HG03460 (cell line): ENCODE results near the gene LCLAT1.
"Not testable (repeated sequence)": the region's sequence is repeated elsewhere in the genome, so short reads cannot be mapped to it uniquely, and the experiment has no call there.

Source experiments
- ATAC-seq: cut with Tn5 transposase; IDR thresholded peaks from one replicate; pipeline ENCODE4 v1.9.1; 2021; ENCODE audit not compliant: unreplicated experiment

Gene LCLAT1

DNA sequence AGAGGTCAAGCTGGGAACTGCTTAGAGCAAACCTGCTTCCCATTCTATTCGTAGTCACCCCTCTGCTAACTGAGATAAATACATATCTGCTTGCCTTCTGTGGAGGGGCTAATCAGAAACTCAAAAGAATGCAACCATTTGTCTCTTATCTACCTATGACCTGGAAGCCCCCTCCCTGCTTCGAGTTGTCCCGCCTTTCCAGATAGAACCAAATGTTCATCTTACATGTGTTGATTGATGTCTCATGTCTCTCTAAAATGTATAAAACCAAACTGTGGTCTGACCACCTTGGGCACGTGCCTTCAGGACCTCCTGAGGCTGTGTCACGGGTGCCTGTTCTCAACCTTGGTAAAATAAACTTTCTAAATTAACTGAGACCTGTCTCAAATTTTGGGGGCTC is 66.6 kb downstream of the LCLAT1 start:
- not testable (repeated sequence) for ATAC-seq

- ATAC-seq = no peak
Measured at GRCh38 chr2:30514134-30514847, 67.2 kb downstream of the LCLAT1 start.

GRCh38 chr2:30514848-30515435 is 67.9 kb downstream of the LCLAT1 start:
- ATAC-seq = no peak

- no peak for ATAC-seq
Measured at GRCh38 chr2:30516166-30516565, 69.1 kb downstream of the LCLAT1 start.

DNA sequence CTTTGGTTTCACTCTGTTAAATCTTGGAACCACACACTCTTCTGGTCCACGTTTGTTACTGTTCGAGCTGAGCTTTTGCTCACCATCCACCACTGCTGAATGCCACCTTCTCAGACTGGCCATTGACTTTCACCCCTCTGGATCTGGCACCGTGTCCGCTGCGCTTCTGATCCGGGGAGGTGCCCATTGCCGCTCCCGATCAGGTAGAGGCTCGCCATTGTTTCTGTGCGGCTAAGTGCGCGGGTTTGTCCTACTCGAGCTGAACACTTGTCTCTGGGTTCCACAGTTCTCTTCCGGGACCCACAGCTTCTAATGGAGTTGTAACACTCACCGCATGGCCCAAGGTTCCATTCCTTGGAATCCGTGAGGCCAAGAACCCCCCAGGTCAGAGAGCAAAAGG is 72.8 kb downstream of the LCLAT1 start:
- ATAC-seq = no peak

- no peak for ATAC-seq
Measured at GRCh38 chr2:30522421-30522820, 75.4 kb downstream of the LCLAT1 start.

- ATAC-seq = no peak
Measured at GRCh38 chr2:30527411-30527810, 80.4 kb downstream of the LCLAT1 start.

DNA sequence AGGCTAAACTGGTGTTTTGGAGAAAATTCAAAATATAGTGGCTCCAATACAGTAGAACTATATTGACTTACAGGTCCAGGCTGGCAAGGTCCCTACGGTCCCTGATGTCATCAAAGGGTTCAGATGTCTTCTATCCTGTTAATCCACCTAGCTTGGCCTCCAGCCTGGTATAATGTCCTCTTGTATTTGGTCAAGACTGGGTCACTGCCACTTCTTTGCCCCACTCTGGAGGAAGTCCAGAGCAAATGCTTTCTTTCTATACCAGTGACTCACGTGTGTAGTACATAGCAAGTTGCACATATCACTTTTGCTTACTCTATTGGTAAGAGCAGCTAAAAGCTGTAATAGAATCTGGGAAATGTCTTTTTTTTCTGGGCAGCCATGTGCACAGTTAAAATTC is 80.8 kb downstream of the LCLAT1 start:
- ATAC-seq = no peak

DNA sequence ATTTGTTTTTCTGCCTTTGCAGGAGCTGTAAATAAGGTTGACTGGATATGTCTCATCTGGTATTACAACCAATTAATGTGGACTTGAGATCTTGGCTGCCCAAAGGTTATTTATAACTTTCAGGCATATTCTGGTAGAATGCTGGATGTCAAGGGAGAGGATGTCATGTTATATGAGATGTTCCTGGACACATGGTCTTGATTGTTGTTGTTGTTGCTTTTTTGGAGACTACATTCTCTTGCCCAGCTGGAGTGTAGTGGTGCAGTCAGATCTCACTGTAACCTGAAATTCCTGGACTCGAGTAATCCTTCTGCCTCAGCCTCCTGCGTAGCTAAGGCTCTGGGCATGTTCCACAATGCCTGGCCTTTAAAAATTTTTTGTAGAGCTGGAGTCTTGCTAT is 83.3 kb downstream of the LCLAT1 start:
- no peak for ATAC-seq

GRCh38 chr2:30541680-30542079 is 94.6 kb downstream of the LCLAT1 start:
- ATAC-seq = no peak

GRCh38 chr2:30545875-30546274 is 98.8 kb downstream of the LCLAT1 start:
- ATAC-seq = no peak

GRCh38 chr2:30548386-30548785 is 101.3 kb downstream of the LCLAT1 start:
- no peak for ATAC-seq

DNA sequence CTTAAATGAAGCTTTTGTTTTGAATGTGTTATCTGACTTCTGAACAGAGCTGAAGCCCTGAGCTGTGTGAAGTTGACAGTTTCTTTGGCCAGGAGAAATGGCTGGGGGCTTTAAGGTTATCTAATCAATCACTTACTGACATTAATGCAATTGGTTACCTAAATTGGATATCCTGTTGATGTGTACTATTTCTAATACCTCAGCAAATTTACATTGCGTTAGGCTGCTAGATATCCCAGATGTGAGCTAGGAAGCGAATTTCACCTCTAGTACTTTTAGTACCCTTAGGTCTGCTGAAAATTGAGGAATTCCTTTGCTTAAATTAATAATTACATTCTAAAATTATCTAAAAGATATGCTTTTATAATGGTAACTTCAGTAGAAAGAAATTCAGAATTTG is 102.0 kb downstream of the LCLAT1 start:
- ATAC-seq = no peak

DNA sequence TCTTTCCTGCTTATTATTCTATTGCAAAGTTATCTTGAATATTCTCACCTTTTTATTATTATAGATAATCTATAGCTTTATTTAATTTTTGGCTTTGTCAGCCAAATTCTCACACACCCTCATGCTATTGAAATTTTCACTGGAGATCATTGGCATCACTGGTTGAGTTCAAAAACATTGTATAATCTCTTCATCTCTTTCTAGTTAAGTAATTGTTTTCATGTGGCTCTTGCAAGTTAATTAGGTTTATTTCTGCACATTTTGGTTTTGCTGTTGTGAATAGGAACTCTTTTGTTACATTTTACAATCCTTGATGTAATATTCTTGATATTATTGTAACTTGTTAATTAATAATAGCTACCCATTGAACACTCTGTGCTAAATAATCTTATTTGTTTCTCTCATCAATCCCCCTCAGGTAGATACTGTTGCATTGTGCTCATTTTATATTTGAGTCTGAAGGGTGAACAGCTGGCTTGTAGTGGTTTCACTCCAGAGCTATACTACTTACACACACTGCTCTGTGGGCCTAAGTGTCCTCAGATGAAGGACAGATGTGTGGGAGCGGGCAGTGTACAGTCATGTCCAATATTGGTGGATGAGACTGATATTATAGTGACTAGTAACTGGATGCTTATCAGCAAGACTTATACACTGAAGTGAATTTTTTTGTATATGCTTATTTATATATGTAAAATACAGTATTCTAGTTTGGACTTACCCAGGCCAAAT is 112.7 kb downstream of the LCLAT1 start:
- ATAC-seq = no peak

DNA sequence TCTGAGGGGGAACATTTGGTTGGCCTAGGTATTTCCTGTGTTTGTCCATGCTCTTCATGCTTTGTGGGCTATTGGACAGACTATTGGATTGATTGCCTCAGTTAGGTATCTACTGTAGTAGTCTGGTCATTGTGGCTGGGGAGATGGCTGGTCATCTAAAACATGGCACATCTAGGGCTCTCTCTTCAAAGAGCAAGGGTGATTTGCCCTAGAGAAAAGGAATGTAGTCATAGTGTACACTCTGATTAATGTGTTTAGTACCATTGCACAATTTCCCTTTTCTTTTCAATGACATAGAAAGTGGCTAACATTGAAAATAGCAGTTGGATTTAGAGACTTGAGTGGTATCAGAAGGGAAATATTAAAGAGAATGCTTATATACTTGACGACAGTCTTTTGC is 114.3 kb downstream of the LCLAT1 start:
- ATAC-seq = no peak

DNA sequence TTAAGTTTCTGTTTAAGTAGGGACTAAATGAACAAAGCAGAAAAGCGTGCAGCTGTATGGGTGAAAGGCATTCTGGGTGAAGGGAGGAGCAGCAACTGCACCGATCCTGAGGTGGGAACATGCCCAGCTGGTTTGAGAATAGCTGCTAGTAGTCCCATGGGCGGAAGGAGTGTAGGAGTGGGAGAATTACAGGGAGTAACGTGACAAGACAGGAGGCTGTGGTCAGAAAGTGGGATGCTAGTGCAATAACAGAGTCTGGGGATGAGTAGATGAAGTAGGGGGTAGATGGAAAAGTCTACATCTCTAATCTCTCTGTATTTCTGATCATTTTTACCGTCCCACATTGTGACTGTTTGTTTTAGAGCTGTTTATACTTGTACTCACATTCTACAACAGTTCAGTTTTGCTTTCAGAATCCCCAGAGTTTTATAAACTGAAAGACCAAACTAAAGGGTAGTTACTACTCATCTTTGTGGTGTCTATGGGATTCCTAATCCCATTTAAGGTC is 118.9 kb downstream of the LCLAT1 start:
- ATAC-seq = no peak

DNA sequence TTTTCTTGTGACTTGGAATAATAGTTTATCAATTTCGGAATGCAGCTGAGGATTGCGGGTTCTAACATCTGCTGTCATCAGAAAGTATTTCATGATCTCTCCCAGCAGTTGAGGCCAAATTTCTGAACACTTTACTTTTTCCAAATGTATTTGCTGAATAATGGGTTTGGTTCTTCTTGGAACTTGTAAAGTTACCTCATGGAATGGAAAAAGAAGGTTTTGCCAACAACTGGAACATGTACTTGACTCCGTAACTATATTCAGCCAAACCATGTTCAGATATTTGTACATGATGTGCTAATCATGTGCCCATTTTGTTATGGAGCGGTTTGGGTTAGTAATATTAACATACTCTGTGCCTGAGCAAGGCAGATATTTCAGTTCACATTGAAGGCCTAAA is 119.6 kb downstream of the LCLAT1 start:
- no peak for ATAC-seq

- no peak for ATAC-seq
Measured at GRCh38 chr2:30567317-30567716, 120.3 kb downstream of the LCLAT1 start.

DNA sequence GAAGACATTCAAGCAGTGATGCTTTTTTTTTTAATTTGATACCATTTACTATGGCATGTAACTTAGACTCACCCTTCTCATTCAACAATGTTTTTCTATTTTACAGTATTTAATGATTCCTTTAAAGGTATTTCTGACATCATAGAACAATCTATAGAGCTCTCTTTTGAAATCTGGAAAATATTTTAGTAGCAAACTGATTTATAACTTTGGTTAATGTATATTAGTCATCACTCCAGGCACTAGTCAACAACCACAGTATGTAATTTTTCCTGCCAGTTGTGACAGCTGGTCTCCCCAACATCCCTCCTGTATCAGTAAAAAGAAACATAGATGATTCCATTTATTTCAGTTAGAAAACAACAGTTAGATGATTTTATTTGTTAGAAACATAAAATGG is 122.9 kb downstream of the LCLAT1 start:
- ATAC-seq = no peak

GRCh38 chr2:30577151-30577550 is 130.1 kb downstream of the LCLAT1 start:
- ATAC-seq = no peak

DNA sequence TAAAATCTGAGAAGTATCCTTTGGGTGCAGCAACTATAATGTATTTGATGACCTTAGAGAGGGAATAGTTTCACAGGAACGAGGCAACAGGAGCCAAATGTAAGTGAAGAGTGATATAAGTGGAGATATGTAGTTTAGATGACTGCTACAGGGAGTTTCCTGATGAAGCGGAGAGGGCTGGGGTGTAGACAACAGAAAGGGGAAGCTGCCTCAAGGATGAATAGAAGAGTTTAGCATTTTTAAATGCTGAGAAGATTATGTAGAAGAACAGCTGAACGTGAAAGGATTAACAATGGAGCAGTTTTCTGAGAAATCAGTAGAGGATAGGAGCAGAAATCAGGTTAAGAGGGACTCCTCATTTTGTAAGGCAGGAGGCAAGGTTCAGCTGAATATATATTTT is 133.3 kb downstream of the LCLAT1 start:
- ATAC-seq = no peak

- ATAC-seq = no peak
Measured at GRCh38 chr2:30582521-30582920, 135.5 kb downstream of the LCLAT1 start.
